Measurements from ENCODE around the gene GINS1.
"Not testable (repeated sequence)": the region's sequence is repeated elsewhere in the genome, so short reads cannot be mapped to it uniquely, and the experiment has no call there.

The GINS1 gene

DNA sequence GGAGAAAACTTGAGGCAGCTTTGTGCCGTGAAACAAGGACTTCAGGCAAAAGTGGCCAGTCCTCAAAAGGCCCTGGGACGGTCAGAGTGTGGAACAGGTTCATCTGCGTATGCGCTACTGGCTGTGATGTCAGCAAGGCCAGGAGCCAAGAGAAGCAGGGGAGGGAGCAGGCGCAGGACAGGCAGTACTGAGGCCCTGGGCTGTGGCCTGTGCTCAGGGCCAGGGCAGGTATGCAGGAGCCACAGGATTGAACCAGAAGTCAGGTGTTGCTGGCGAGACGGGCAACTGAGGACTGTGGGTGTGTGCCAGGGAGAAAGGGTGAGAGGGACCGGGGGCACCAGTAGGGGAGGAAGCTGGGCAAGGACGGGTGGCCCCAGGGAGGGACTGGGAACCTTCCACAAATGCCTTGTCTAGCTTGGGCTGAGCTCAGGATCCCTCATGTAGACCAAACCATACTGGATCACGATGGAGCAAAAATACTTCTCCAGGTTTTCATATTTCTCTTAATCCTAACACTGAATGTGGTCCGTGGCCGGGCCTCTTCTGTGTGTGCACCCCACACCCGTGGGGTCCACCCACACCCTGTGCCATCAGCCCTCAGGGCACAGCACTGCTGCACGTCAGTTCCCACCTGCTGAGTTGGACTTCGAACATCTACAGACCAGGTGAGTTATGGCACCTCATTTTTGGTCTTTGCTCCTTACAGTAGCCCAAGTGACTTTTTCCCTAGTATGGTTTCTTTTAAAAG lies 46.9 kb downstream of the GINS1 start:
- DNase-seq (ENCODE audit: low spot score), result no peak

GRCh38 chr20:25457886-25458680 lies 50.6 kb downstream of the GINS1 start:
- DNase-seq (ENCODE audit: low spot score), result no peak

GRCh38 chr20:25459111-25459830 lies 51.8 kb downstream of the GINS1 start:
- DNase-seq (ENCODE audit: low spot score), result no peak

- DNase-seq (ENCODE audit: low spot score), result no peak
Observed at GRCh38 chr20:25459916-25460535, 52.6 kb downstream of the GINS1 start.

DNA sequence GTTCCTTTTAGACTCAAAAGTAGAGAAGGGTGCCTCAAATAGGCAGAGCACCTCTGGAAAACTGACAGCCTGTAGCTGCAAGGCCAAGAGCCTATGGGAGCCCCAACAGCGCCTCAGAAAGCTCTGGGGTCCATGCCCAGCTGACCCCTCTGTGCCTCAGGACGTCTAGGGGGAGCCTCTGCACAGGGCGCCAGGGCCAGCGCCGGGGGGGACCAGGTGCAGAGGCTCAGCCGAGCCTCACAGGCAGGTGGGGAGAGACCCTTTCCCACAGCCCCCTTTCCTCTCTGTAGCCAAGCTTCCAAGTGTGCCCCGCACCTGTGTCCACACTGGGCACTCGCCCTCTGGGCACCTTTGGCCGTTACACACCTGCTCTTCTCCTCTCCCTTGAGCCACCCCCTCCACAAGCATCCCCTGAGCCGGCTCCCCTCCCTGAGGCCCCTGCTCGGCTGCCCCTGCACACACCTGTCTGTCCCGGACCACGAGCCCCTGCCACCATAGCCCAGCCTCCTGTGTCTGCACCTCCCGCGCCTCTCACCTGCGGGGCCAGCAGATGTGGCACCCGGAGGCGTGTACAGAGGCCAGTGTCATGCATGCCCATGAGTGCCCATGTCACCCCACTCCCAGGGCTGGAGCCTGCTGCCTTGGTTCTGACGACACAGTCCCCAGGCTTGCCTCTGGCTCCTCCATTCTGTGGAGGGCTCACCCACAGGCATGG lies 53.2 kb downstream of the GINS1 start:
- DNase-seq (ENCODE audit: low spot score), result no peak

- DNase-seq (ENCODE audit: low spot score), result no peak
Observed at GRCh38 chr20:25461281-25461650, 53.8 kb downstream of the GINS1 start.

- no peak for DNase-seq (ENCODE audit: low spot score)
Observed at GRCh38 chr20:25461786-25462545, 54.5 kb downstream of the GINS1 start.

DNA sequence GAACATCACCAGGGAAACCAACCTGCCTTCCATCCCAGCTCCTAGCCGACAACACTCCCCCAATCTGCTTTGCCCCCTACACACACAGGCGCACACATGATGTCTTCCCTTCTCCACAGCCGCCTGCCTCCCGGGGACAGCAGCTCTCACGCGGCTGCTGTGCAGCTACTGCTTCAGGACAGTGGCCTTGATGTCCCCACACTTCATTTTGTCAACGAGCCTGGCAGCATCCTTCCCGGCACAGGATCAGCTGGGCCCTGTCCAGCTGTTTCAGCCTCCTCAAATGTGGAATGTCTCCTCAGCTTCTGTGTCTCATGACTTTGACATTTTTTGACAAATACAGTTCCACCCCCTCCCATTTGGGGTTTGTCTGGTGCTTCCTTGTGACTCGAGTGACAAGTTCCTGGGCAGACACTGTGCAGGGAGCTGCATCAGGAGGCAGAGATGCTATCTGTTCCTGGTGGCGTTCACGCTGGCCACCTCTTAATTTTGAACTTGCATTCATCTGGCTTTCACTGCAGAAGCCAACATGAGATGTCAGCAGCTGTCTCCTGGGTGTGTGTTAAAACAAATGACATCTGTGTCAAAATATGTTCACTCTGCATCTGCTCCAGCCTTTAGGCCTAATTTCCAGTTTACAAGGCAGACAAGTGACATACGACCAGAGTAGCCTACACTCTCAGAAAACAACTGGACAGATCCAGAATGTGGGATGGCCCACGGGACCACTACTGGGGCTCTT lies 57.2 kb downstream of the GINS1 start:
- DNase-seq (ENCODE audit: low spot score), result no peak

DNA sequence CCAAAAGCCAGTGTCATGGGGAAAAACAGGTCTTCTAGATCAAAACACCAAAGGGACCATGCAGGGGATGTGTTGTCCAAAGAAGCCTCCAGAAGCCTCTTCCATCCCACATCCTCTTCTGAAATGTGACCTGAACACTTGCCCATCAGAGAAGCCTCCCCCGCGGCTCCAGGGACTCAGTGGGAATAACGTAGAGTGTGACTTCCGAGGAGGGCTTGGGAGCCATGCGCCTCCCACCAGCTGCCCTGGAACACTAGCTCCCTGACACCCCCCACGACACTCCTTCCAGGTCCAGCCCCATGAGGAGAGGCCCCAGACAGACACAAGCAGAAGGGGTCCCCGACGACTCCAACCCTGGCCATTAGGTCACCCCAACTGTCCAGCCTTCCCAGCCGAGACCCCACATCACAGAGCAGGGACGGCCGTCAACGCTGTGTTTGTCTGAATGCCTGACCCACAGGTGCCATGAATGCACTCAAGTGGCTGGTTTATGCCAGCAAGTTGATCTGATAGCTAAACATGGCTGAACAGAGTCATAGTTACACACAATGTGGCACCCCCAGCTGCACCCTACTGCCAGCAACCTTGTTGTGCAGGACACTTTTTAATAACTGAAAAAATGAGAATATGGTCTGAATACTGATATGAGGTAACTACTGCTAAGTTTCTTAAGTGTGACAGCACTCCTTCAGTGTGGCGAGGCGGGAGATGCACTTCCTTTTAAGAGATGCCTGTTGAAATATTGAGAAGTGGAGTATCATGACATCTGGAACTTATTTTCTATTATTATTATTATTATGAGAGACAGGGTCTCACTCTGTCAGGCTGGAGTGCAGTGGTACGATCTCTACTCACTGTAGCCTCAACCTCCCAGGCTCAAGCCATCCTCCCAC lies 58.0 kb downstream of the GINS1 start:
- no peak for DNase-seq (ENCODE audit: low spot score)

DNA sequence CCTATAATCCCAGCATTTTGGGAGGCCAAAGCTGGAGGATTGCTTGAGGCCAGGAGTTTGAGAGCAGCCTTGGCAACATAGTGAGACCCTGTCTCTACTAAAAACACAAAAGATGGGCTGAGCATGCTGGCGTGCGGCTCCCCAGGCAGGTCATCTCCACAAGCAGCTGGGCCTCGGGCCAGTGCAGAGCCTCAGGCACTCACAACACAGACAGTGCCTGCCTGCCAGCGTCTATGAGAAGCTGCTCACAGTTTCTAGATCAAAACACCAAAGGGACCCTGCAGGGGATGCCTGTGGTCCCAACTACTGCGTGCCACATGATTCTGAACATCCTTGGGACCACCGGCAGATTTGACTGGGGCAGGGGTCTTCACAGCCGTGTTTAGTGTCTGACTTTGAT lies 59.4 kb downstream of the GINS1 start:
- no peak for DNase-seq (ENCODE audit: low spot score)

- DNase-seq (ENCODE audit: low spot score), result no peak
Observed at GRCh38 chr20:25467441-25467840, 60.0 kb downstream of the GINS1 start.

GRCh38 chr20:25468126-25469075 lies 60.9 kb downstream of the GINS1 start:
- no peak for DNase-seq (ENCODE audit: low spot score)

GRCh38 chr20:25469558-25469957 lies 62.1 kb downstream of the GINS1 start:
- DNase-seq (ENCODE audit: low spot score), result no peak

DNA sequence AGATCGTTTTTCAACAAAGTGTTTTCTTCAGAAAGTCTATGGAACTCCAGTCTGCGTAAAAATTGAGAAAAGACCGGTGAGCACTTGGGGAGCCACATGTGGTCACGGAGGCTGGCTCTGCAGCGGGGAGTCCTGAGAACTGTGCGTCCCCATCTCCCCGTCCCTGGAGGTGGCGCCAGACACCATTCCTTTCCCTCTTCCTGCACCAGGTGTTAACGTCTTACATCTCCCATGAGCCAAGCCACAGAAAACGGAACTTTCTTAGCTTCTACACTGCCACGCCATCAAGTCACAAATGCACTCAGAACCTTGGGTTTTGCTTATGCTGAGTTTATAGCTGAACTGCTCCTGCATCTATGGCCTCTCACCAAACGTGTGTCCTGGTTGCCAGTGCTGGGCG lies 62.6 kb downstream of the GINS1 start:
- DNase-seq (ENCODE audit: low spot score), result no peak

GRCh38 chr20:25471020-25471419 lies 63.5 kb downstream of the GINS1 start:
- no peak for DNase-seq (ENCODE audit: low spot score)

- not testable (repeated sequence) for DNase-seq (ENCODE audit: low spot score)
Observed at GRCh38 chr20:25473297-25473696, 65.8 kb downstream of the GINS1 start.

GRCh38 chr20:25476106-25477013 lies 68.9 kb downstream of the GINS1 start:
- DNase-seq (ENCODE audit: low spot score), result no peak

All from putamen (tissue), 1 donor.